Stimulated activated CD4-positive, alpha-beta T cell treated with anti-CD3 and anti-CD28 coated beads, Interleukin-4, amount 100 ng/mL, for 24 hours (primary cell): ENCODE data around the gene B9D1.

Experiments used
- DNase-seq: peaks from one replicate; pipeline ENCODE4 v3.0.0-alpha.2; 2020

The B9D1 gene

DNA sequence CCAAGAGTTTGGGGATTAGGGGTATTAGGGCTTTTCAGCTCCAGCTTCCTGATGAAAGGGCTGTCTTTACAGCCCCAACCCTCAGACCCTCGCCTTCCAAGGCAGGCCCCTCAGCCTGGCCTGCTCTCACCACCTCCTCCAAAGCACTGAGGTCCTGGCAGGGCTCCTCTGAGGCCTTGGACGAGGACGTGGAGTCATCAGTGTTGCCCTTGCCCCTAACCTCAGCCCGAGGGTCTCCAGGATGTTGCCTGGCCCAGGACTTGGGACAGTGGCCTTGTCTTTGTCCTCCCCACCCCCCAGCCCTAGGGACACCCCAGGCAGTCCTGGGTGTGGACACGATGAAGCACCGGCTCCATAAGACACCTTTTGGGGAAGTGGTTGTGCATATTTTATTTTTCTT is 28.2 kb downstream of the B9D1 start:
- DNase-seq = no peak

- DNase-seq = no peak
Measured at GRCh38 chr17:19333736-19334290, 28.7 kb downstream of the B9D1 start.

GRCh38 chr17:19333132-19333440 is 29.4 kb downstream of the B9D1 start:
- no peak for DNase-seq

DNA sequence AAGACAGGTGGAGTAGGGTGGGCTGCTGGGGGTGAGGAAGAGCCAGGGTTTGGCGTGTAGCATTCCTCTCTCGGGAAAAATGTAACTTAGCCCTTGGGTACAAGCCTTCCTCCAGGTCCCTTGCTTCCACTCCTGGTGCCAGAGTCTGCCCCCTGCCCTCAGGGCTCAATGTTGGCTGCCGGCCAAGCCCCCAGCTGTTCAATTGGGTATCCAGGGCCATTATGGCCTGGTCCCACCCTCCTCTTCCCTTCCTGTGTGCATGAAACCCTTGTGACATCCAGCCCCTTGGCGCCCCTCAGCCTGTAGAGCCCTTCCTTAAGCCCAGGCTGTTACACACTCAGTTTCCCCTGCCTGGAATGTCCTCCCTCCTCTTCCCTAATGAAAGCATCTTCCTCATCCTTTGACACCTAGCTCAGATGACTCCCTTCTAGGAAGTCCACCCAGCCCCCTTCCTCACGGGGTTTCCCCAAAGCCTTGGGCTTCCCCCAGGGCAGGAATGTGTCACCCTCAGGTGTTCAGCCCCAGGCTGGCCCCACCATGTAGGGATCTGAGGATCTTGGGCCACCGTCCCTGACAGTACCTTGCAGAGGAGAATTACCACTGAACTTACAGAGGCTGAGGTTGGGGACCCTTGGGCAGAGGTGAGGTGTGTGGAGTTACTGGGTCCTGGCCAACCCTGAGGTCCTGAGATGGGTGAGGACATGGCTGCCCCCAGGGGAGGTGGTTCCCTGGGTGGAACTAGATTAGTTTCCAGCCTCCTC is 30.0 kb downstream of the B9D1 start:
- no peak for DNase-seq

- no peak for DNase-seq
Measured at GRCh38 chr17:19331543-19332245, 30.8 kb downstream of the B9D1 start.

GRCh38 chr17:19331134-19331533 is 31.4 kb downstream of the B9D1 start:
- DNase-seq = no peak

DNA sequence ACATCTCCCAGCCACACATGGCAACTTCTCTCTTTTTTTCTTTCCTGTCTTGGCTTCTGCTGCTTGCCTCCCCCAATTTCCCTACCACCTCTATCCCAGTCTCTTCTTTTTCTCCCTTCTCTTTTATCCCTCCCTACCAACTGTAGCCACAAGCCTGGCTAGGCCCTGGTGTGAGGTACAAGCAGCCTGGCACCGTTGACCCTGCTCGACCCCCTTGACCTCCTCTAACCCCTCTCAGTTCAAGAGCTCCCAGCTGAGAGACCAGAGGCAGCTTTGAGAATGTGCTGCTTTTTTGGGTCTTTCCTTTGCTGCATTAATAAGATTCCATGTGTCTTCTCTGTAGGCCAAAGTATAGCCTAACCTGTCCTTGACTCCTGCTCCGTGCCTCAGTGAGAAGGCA is 32.3 kb downstream of the B9D1 start:
- no peak for DNase-seq

DNA sequence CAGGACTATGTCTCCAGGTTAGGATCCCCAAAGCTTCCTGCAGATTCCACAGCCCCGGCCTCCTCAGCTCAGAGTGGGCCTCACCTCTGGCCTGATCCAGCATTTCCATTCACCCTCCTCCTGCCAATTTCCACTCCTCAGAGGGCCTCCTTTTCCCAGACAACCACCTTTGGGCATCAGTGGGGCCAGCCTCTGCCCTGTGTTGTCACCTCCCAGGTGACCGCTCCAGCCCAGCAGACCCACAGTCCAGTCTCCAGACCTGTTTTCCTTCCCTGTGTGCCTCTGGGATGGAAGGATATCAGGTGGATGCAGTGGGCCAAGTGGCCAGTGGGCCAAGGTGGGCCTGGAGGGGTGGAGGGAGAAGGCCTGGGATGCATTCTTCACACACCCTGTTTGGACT is 32.7 kb downstream of the B9D1 start:
- no peak for DNase-seq

DNA sequence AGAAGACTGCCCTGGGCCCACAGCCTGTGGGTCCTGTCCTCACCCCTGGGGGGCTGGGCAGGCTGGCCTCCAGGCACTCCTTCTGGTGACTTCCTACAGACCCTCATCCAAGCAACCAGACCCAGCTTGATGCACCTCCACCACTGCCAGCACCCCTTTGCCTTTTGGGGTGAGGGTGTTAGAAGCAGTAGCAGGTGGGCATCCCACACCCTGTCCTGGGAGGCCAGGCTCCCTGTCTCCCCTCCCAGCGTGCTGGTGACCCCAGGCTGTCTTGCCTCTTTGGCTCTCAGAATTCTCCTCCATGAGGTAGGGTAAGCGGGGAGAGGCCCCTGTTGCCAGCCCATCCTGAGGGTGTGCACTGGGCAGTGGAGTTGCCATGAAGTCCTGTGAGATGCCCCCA is 33.4 kb downstream of the B9D1 start:
- DNase-seq = no peak

GRCh38 chr17:19328441-19329061 is 34.0 kb downstream of the B9D1 start:
- DNase-seq = no peak

DNA sequence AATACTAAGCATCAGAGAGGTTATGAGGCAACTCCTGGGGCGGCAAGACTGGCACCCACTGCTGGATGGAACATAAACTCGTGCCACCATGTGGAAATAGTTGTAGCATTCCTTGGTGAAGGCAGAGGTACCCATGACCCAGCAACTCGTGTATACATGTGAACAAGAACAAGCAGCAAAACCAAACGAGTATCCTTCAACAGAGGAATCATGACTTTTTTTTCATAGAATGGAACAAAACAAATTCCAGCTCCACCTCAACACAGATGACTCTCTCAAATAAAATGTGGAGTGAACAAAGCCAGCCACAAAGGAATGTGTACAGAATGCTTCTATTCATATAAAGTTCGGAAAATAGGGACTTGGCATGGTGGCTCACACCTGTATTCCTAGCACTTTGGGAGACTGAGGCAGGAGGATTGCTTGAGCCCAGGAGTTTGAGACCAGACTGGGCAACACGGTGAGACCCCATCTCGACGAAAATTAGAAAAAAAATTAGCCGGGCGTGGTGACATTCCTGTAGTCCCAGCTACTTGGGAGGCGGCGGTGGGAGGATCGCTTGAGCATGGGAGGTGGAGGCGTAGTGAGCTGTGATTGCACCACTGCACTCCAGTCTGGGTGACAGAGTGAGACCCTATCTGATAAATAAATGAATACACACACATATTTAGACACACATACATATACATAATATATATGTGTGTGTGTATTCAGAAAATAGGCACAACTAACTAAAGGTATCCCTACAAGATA is 35.3 kb downstream of the B9D1 start:
- no peak for DNase-seq

DNA sequence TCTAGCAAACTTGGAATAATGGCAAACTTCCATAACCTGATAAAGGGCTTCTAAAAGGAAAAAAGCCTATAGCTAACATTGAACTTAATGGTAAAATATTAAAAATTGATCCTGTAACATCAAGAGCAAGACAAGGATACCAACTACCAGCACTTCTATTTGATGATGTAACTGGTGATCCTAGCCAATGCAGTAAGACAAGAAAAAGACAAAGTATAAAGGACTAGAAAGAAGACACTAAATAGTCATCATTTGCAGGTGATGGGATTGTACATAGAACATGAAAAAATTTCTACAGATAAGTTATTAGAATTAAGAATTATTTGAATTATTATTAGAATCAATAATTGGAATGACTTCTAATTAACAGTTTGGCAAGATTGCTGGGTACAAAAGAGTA is 37.0 kb downstream of the B9D1 start:
- DNase-seq = no peak

GRCh38 chr17:19322861-19323260 is 39.7 kb downstream of the B9D1 start:
- DNase-seq = no peak

- no peak for DNase-seq
Measured at GRCh38 chr17:19322129-19322505, 40.4 kb downstream of the B9D1 start.

DNA sequence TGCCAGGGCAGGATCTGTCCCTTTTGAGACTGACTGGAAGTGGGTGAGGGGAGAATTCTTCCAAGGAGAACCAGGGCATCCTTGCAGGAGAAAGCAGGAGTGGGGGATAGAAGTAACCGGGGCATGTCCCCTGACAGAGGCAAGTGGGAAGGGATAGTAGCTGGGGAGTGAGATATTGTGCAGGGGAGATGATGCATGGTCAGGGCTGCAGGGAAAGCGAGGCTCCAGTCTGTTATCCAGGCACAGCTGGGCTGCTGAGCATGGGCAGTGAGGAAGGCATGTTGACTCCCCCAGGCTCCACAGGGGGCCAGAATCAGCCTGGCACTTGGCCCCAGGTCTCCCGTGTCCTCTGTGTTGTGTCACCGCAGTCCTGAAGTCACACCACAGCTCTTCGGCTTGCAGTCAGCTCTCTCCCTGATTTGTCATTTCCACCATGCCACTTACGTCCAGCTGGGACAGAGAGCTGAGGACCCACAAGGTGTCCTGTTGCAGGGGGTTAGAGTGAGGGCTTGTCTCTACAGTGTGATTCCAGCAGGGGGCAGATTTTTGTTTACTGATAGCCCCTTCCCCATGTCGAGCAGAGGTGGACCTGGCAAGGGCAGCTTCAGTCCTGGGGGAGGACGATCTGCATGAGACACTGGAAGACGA is 40.9 kb downstream of the B9D1 start:
- no peak for DNase-seq

GRCh38 chr17:19320876-19321275 is 41.6 kb downstream of the B9D1 start:
- DNase-seq = no peak

- DNase-seq = no peak
Measured at GRCh38 chr17:19319771-19320505, 42.6 kb downstream of the B9D1 start.

GRCh38 chr17:19318611-19319010 is 43.9 kb downstream of the B9D1 start:
- DNase-seq = no peak

DNA sequence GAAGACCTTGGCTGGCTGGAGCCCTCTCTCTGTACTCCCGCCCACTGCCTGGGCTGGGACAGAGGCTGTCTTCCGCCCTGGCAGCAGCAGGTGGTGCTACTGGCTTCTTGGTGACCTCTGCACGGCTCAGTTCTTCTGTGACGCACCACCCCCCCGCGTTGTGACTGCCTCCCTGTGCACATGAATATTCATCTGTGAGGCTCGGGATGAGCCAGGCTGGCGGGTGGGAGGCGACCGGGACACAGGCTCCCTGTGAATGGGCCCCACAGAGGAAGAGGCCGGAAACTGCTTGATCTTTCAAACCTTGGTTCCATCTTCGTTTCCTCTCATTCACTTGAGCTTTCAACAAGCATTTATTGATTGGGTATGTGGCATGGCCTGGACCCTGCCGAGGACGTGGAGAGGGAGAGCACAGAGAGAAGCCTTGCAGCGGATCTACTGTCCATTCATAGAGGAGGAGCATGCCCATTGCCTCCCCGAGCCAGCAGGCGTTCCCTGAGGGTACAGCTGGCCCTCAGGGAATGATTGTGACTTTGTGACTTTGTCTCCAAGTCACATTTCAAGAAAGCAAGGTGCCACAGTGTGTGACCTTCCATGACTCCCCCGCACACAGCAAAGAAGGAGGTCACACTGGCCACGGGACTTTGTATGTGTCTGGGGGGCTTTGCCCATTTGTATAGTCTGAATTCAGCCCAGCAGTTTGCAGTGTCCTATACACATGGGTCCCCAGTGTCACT is 45.0 kb downstream of the B9D1 start:
- no peak for DNase-seq

- DNase-seq = no peak
Measured at GRCh38 chr17:19316761-19317358, 45.7 kb downstream of the B9D1 start.

GRCh38 chr17:19315104-19315503 is 47.4 kb downstream of the B9D1 start:
- no peak for DNase-seq
